IMR-90 (cell line): ENCODE data around the gene IQSEC1. TPM values are rescaled to one million over a fixed set of nuclear protein-coding genes. Genes with fewer than 3 reads are reported as not detected.

Source experiments
- ATAC-seq: fragments of 200-7000 bp; cut with Tn5 transposase; 2 replicates; pipeline ENCODE4 v1.9.1; 2020; ENCODE audit warnings: low read depth, mild to moderate bottlenecking, moderate library complexity
- BruUV-seq: library from RNA; stranded (reverse); fragments of 400-500 nt; replicated peaks from 2 replicates; lab custom pipeline; 2021; lab: Mats Ljungman, UMichigan
- CTCF ChIA-PET: fragments of 300-600 bp; formaldehyde crosslinking; extraction: SDS; loops from one replicate; lab custom pipeline; 2021; ENCODE audit warnings: antibody characterized with exemption; lab: Yijun Ruan, JAX
- POLR2A ChIA-PET: fragments of 300-600 bp; sonication (Branson Sonifier 250); formaldehyde crosslinking; loops from one replicate; lab custom pipeline; 2022; ENCODE audit warnings: antibody characterized with exemption; ENCODE audit not compliant: unreplicated experiment; lab: Charles Lee
- DNase-seq: peaks from one replicate; pipeline ENCODE4 v3.0.0; 2013
- H2AFZ ChIP-seq: replicated peaks from 2 replicates; pipeline ENCODE3; 2013; ENCODE audit warnings: low read length, mild to moderate bottlenecking; ENCODE audit not compliant: poor library complexity
- H2AK5ac ChIP-seq: 2 replicates; pipeline ENCODE4 v1.6.1; 2013; ENCODE audit warnings: low read depth, low read length, inconsistent platforms
- H2AK9ac ChIP-seq: replicated peaks from 2 replicates; pipeline ENCODE3; 2013; ENCODE audit warnings: mild to moderate bottlenecking, low read depth, low read length, moderate library complexity; ENCODE audit not compliant: poor library complexity
- H2BK120ac ChIP-seq: 2 replicates; pipeline ENCODE4 v1.6.1; 2013; ENCODE audit warnings: low read depth, low read length, inconsistent platforms
- H2BK15ac ChIP-seq: 3 replicates; pipeline ENCODE4 v1.6.1; 2013; ENCODE audit warnings: low read depth, low read length, inconsistent platforms
- H2BK20ac ChIP-seq: 2 replicates; pipeline ENCODE4 v1.6.1; 2013; ENCODE audit warnings: low read depth, mild to moderate bottlenecking, inconsistent platforms, low read length, moderate library complexity
- H2BK5ac ChIP-seq: 2 replicates; pipeline ENCODE4 v1.6.1; 2013; ENCODE audit warnings: mild to moderate bottlenecking, low read depth, low read length, inconsistent platforms; ENCODE audit not compliant: poor library complexity, severe bottlenecking
- H3K14ac ChIP-seq: replicated peaks from 2 replicates; pipeline ENCODE4 v1.6.1; 2013; ENCODE audit warnings: low read depth, low read length, inconsistent platforms
- H3K18ac ChIP-seq: 2 replicates; pipeline ENCODE4 v1.6.1; 2013; ENCODE audit warnings: low read depth, low read length, control low read depth
- H3K23ac ChIP-seq: 2 replicates; pipeline ENCODE4 v1.6.1; 2013; ENCODE audit warnings: low read depth, low read length, inconsistent platforms
- H3K27ac ChIP-seq: 2 replicates; pipeline ENCODE4 v1.5.1; 2013; ENCODE audit warnings: mild to moderate bottlenecking, control low read depth, low read length; ENCODE audit not compliant: insufficient read depth
- H3K27me3 ChIP-seq: 2 replicates; pipeline ENCODE4 v1.6.1; 2013; ENCODE audit warnings: low read length; ENCODE audit not compliant: control insufficient read depth, insufficient read depth
- H3K36me3 ChIP-seq: 2 replicates; pipeline ENCODE4 v1.6.1; 2013; ENCODE audit warnings: low read length, mixed read lengths; ENCODE audit not compliant: control insufficient read depth, insufficient read depth
- H3K4ac ChIP-seq: 2 replicates; pipeline ENCODE4 v1.6.1; 2013; ENCODE audit warnings: low read depth, low read length, inconsistent platforms
- H3K4me1 ChIP-seq: 2 replicates; pipeline ENCODE4 v1.6.1; 2013; ENCODE audit warnings: low read length, mixed read lengths; ENCODE audit not compliant: control insufficient read depth, insufficient read depth
- H3K4me2 ChIP-seq: 2 replicates; pipeline ENCODE4 v1.6.1; 2013; ENCODE audit warnings: low read depth, mild to moderate bottlenecking, control low read depth, low read length, moderate library complexity
- H3K4me3 ChIP-seq: 2 replicates; pipeline ENCODE4 v1.5.1; 2013; ENCODE audit warnings: low read depth, mild to moderate bottlenecking, control low read depth, low read length, moderate library complexity; ENCODE audit not compliant: insufficient read depth
- H3K56ac ChIP-seq: 2 replicates; pipeline ENCODE4 v1.6.1; 2013; ENCODE audit warnings: low read length, inconsistent platforms; ENCODE audit not compliant: insufficient read depth; ENCODE audit errors: extremely low read depth
- H3K79me1 ChIP-seq, 2 experiments: 2 replicates each; pipeline ENCODE4 v1.6.1; 2013; ENCODE audit warnings: low read length in 2 of 2, inconsistent platforms in 1 of 2, low read depth in 1 of 2
- H3K9ac ChIP-seq: 2 replicates; pipeline ENCODE4 v1.6.1; 2013; ENCODE audit warnings: low read depth, low read length, control low read depth
- H3K9me1 ChIP-seq: 2 replicates; pipeline ENCODE4 v1.6.1; 2013; ENCODE audit warnings: low read length, inconsistent platforms; ENCODE audit not compliant: insufficient read depth
- H3K9me3 ChIP-seq: 2 replicates; pipeline ENCODE4 v1.6.1; 2013; ENCODE audit warnings: low read length; ENCODE audit not compliant: control insufficient read depth, insufficient read depth
- H4K20me1 ChIP-seq: 2 replicates; pipeline ENCODE4 v1.6.1; 2013; ENCODE audit warnings: low read length, inconsistent platforms; ENCODE audit not compliant: insufficient read depth
- H4K5ac ChIP-seq: 2 replicates; pipeline ENCODE4 v1.6.1; 2013; ENCODE audit warnings: mild to moderate bottlenecking, low read depth, low read length, control low read depth
- H4K8ac ChIP-seq, 2 experiments: 2 replicates each; pipeline ENCODE4 v1.6.1; 2013; ENCODE audit warnings: low read depth in 2 of 2, low read length in 2 of 2, control low read depth in 1 of 2, inconsistent platforms in 1 of 2
- H4K91ac ChIP-seq: 2 replicates; pipeline ENCODE4 v1.6.1; 2013; ENCODE audit warnings: low read depth, low read length, inconsistent platforms; ENCODE audit not compliant: insufficient read depth
- CEBPB ChIP-seq: IDR thresholded peaks from 2 replicates; pipeline ENCODE4 v1.6.1; 2012; ENCODE audit warnings: low read depth, low read length, improper control_type of control experiment
- ELK1 ChIP-seq: fragments of 150-350 bp; IDR thresholded peaks from 2 replicates; pipeline ENCODE4 v1.6.1; 2016; ENCODE audit warnings: low read depth, mild to moderate bottlenecking, low read length, moderate library complexity, borderline replicate concordance
- FOS ChIP-seq: fragments of 150-350 bp; IDR thresholded peaks from 2 replicates; pipeline ENCODE4 v1.6.1; 2016; ENCODE audit warnings: low read depth, low read length
- MAZ ChIP-seq: IDR thresholded peaks from 2 replicates; pipeline ENCODE4 v1.6.1; 2012; ENCODE audit warnings: low read depth, mild to moderate bottlenecking, low read length, improper control_type of control experiment, moderate library complexity, borderline replicate concordance
- POLR2A ChIP-seq: IDR thresholded peaks from 2 replicates; pipeline ENCODE4 v1.6.1; 2012; ENCODE audit warnings: mild to moderate bottlenecking, low read depth, low read length
- RAD21 ChIP-seq: IDR thresholded peaks from 2 replicates; pipeline ENCODE4 v1.6.1; 2012; ENCODE audit warnings: low read length, improper control_type of control experiment
- RCOR1 ChIP-seq: IDR thresholded peaks from 2 replicates; pipeline ENCODE4 v1.6.1; 2012; ENCODE audit warnings: mild to moderate bottlenecking, low read length, improper control_type of control experiment; ENCODE audit not compliant: insufficient replicate concordance
- RFX5 ChIP-seq: IDR thresholded peaks from 2 replicates; pipeline ENCODE4 v1.8.0; 2012; ENCODE audit warnings: low read depth, mild to moderate bottlenecking, low read length, moderate library complexity
- WGBS, 2 experiments: methylation state at CpG; one replicate each; pipeline versions ENCODE4 v1.1.5 to v1.1.7; 2013; ENCODE audit warnings: missing lambda C conversion rate in 2 of 2; ENCODE audit not compliant: insufficient read length in 1 of 2; ENCODE audit errors: extremely low coverage in 2 of 2; 5-methylcytosine and 5-hydroxymethylcytosine counted together
- dilution Hi-C: fragments of 300-500 bp; cut with HindIII; formaldehyde crosslinking; loops from one replicate; pipeline ENCODE4 v1.14.3; 2018; ENCODE audit warnings: low sequenced_read_pairs; ENCODE audit not compliant: unreplicated experiment
- in situ Hi-C: fragments of 300-500 bp; cut with MboI; formaldehyde crosslinking; loops from 3 replicates; pipeline ENCODE4 v1.14.3; 2019; ENCODE audit warnings: low sequenced_read_pairs, inconsistent platforms, mixed read lengths
- intact Hi-C: fragments of 100-400 bp; cut with micrococcal nuclease; formaldehyde crosslinking; loops from 2 replicates; pipeline ENCODE4 v1.10.0; 2022
- polyA plus RNA-seq, 3 experiments: library from polyadenylated mRNA; depleted of rRNA; stranded (reverse); fragments of >200 nt; gene quantifications; 2 replicates each; pipeline ENCODE4 v1.2.3, GENCODE V29; 2012; ENCODE audit warnings: low replicate concordance in 1 of 3
- total RNA-seq: library from RNA; depleted of rRNA; stranded (reverse); fragments of >200 nt; gene quantifications from 2 replicates; pipeline ENCODE4 v1.2.3, GENCODE V29; 2012

IQSEC1 gene
- total and polyA plus RNA-seq, 2 of the 4 experiments (the other 2 are of a cell fraction): 5.9 to 11.9 TPM

- intact Hi-C loops (no loop called here), in situ Hi-C loops (no loop called here), dilution Hi-C loops (no loop called here)
- H4K5ac ChIP-seq: no peak overlapping the region
- no peak overlapping the region for H2BK20ac ChIP-seq
- H3K9ac ChIP-seq: no peak overlapping the region
- H2AK5ac ChIP-seq: no peak overlapping the region
- H3K27me3 ChIP-seq: no peaks in the 10 kb centered on the region
- H2BK5ac ChIP-seq: no peak overlapping the region
- ChIA-PET POLR2A (no interaction called here), CTCF (no interaction called here)
- H3K9me3 ChIP-seq: no peaks in the 10 kb centered on the region
- no peak overlapping the region for H4K8ac ChIP-seq
- no peak overlapping the region for H3K4me3 ChIP-seq
- 100% methylated on average over 3 of the region's 7 CpGs; no CpG with 5 or more reads in 1 of the 2 experiments for WGBS, 2 experiments
- no peak overlapping the region for H3K4me2 ChIP-seq
- no peak overlapping the region for H3K4ac ChIP-seq
- H2AFZ ChIP-seq: no peak overlapping the region
- H3K4me1 ChIP-seq: no peaks in the 10 kb centered on the region
- H3K79me1 ChIP-seq: no peaks in the 10 kb centered on the region
- H3K27ac ChIP-seq: no peak overlapping the region
- no peak overlapping the region for H3K14ac ChIP-seq
- no TSS peak for BruUV-seq
- H3K36me3 ChIP-seq: peaks cover 57% of the 10 kb centered on the region
- no peak overlapping the region for H2BK120ac ChIP-seq
- H2AK9ac ChIP-seq: no peak overlapping the region
- H4K20me1 ChIP-seq: no peaks in the 10 kb centered on the region
- no peak overlapping the region for H3K23ac ChIP-seq
- H3K9me1 ChIP-seq: no peaks in the 10 kb centered on the region
- H3K56ac ChIP-seq: no peak overlapping the region
- no peak overlapping the region for H3K18ac ChIP-seq
- no peak for DNase-seq
- no peak for ATAC-seq
- no peak overlapping the region for H4K91ac ChIP-seq
- no peak overlapping the region for H2BK15ac ChIP-seq
- TF ChIP-seq MAZ (no peak), FOS (no peak), RCOR1 (no peak), POLR2A (no peak), ELK1 (no peak), RFX5 (no peak), CEBPB (no peak), RAD21 (no peak)
Measured at GRCh38 chr3:12904951-12905315, 168.3 kb downstream of the IQSEC1 start.
